ENCODE results near the gene ZNF502. TPM values are rescaled to one million over a fixed set of nuclear protein-coding genes. Genes with fewer than 3 reads are reported as not detected.
"Not testable (repeated sequence)": the region's sequence is repeated elsewhere in the genome, so short reads cannot be mapped to it uniquely, and the experiment has no call there.

The ZNF502 gene
- 1 to 10 TPM; 2.4 to 3.0 TPM for total RNA-seq

- peaks cover 57% of the 10 kb centered on the region for H3K36me3 Mint-ChIP-seq
- H3K27me3 Mint-ChIP-seq, result peaks cover 17% of the 10 kb centered on the region
- H3K4me3 Mint-ChIP-seq, result peak within 1 kb of the TSS; percentile 86
- H3K27ac Mint-ChIP-seq, result peak within 1 kb of the TSS; percentile 72
- DNase-seq, result peak; percentile 71
- H3K9me3 Mint-ChIP-seq, result peaks cover 51% of the 10 kb centered on the region
- H3K4me1 Mint-ChIP-seq, result peaks cover 10% of the 10 kb centered on the region
Observed at GRCh38 chr3:44712455-44713075, at the start of gene ZNF502. ZNF502 (plus strand) TSS chr3:44712660; CDS start chr3:44720262, 7,602 bp downstream.

GRCh38 chr3:44665173-44665572 lies 47.3 kb upstream of the ZNF502 start:
- Mint-ChIP-seq H3K27ac (no peak overlapping the region), H3K4me3 (no peak overlapping the region), H3K27me3 (no peaks in the 10 kb centered on the region), H3K36me3 (peaks cover 37% of the 10 kb centered on the region), H3K4me1 (no peaks in the 10 kb centered on the region), H3K9me3 (peaks cover 40% of the 10 kb centered on the region)
- no peak for DNase-seq

GRCh38 chr3:44666346-44666745 lies 46.1 kb upstream of the ZNF502 start:
- Mint-ChIP-seq H3K27ac (no peak overlapping the region), H3K4me1 (no peaks in the 10 kb centered on the region), H3K36me3 (peaks cover 27% of the 10 kb centered on the region), H3K4me3 (no peak overlapping the region), H3K27me3 (no peaks in the 10 kb centered on the region), H3K9me3 (peaks cover 34% of the 10 kb centered on the region)
- DNase-seq, result no peak

- H3K4me1 Mint-ChIP-seq, result no peaks in the 10 kb centered on the region
- no peak overlapping the region for H3K27ac Mint-ChIP-seq
- no peak overlapping the region for H3K4me3 Mint-ChIP-seq
- H3K27me3 Mint-ChIP-seq, result no peaks in the 10 kb centered on the region
- DNase-seq, result no peak
- H3K9me3 Mint-ChIP-seq, result peaks cover 36% of the 10 kb centered on the region
- peaks cover 18% of the 10 kb centered on the region for H3K36me3 Mint-ChIP-seq
Observed at GRCh38 chr3:44669760-44670159, 42.7 kb upstream of the ZNF502 start.

GRCh38 chr3:44673466-44673865 lies 39.0 kb upstream of the ZNF502 start:
- not testable (repeated sequence) for H3K27ac Mint-ChIP-seq, H3K27me3 Mint-ChIP-seq, H3K4me1 Mint-ChIP-seq, DNase-seq, H3K4me3 Mint-ChIP-seq
- peaks cover 18% of the 10 kb centered on the region for H3K36me3 Mint-ChIP-seq
- H3K9me3 Mint-ChIP-seq, result peaks cover 35% of the 10 kb centered on the region

GRCh38 chr3:44674211-44674610 lies 38.2 kb upstream of the ZNF502 start:
- Mint-ChIP-seq H3K4me1 (no peaks in the 10 kb centered on the region), H3K27ac (no peak overlapping the region), H3K4me3 (no peak overlapping the region), H3K27me3 (no peaks in the 10 kb centered on the region), H3K9me3 (peaks cover 37% of the 10 kb centered on the region), H3K36me3 (peaks cover 16% of the 10 kb centered on the region)
- no peak for DNase-seq

- H3K4me1 Mint-ChIP-seq, result no peaks in the 10 kb centered on the region
- DNase-seq, result no peak
- H3K27me3 Mint-ChIP-seq, result no peaks in the 10 kb centered on the region
Observed at GRCh38 chr3:44678480-44679116, 33.9 kb upstream of the ZNF502 start.

GRCh38 chr3:44680921-44681455 lies 31.5 kb upstream of the ZNF502 start:
- H3K4me3 Mint-ChIP-seq, result no peak overlapping the region
- no peaks in the 10 kb centered on the region for H3K27me3 Mint-ChIP-seq
- H3K4me1 Mint-ChIP-seq, result peaks cover 13% of the 10 kb centered on the region
- peaks cover 55% of the 10 kb centered on the region for H3K9me3 Mint-ChIP-seq
- H3K27ac Mint-ChIP-seq, result no peak overlapping the region
- DNase-seq, result no peak
- peaks cover 55% of the 10 kb centered on the region for H3K36me3 Mint-ChIP-seq

More at GRCh38 chr3:44678480-44679116, 33.9 kb upstream of the ZNF502 start:
- no peak overlapping the region for H3K27ac Mint-ChIP-seq
- peaks cover 37% of the 10 kb centered on the region for H3K36me3 Mint-ChIP-seq
- H3K4me3 Mint-ChIP-seq, result no peak overlapping the region
- H3K9me3 Mint-ChIP-seq, result peaks cover 49% of the 10 kb centered on the region

- no peak overlapping the region for H3K4me3 Mint-ChIP-seq
- H3K9me3 Mint-ChIP-seq, result peaks cover 60% of the 10 kb centered on the region
- DNase-seq, result no peak
- H3K4me1 Mint-ChIP-seq, result peaks cover 13% of the 10 kb centered on the region
- peaks cover 58% of the 10 kb centered on the region for H3K36me3 Mint-ChIP-seq
- peaks cover 2% of the 10 kb centered on the region for H3K27me3 Mint-ChIP-seq
- no peak overlapping the region for H3K27ac Mint-ChIP-seq
Observed at GRCh38 chr3:44682182-44682896, 30.1 kb upstream of the ZNF502 start.

GRCh38 chr3:44685128-44685800 lies 27.2 kb upstream of the ZNF502 start:
- Mint-ChIP-seq H3K36me3 (peaks cover 59% of the 10 kb centered on the region), H3K27ac (peak overlapping the region; percentile 28), H3K9me3 (peaks cover 57% of the 10 kb centered on the region), H3K27me3 (peaks cover 20% of the 10 kb centered on the region), H3K4me3 (peak overlapping the region; percentile 81), H3K4me1 (peaks cover 13% of the 10 kb centered on the region)
- DNase-seq, result peak; percentile 73

GRCh38 chr3:44687898-44688297 lies 24.6 kb upstream of the ZNF502 start:
- Mint-ChIP-seq H3K36me3 (peaks cover 41% of the 10 kb centered on the region), H3K4me1 (peaks cover 13% of the 10 kb centered on the region), H3K27ac (no peak overlapping the region), H3K27me3 (peaks cover 46% of the 10 kb centered on the region), H3K9me3 (peaks cover 59% of the 10 kb centered on the region), H3K4me3 (no peak overlapping the region)
- DNase-seq, result no peak

GRCh38 chr3:44721231-44722102 lies 9.0 kb downstream of the ZNF502 start:
- DNase-seq, result no peak
- Mint-ChIP-seq H3K27me3 (no peaks in the 10 kb centered on the region), H3K4me1 (no peaks in the 10 kb centered on the region), H3K27ac (no peak overlapping the region), H3K9me3 (peaks cover 71% of the 10 kb centered on the region), H3K36me3 (peaks cover 83% of the 10 kb centered on the region), H3K4me3 (no peak overlapping the region)

GRCh38 chr3:44722103-44722401 lies 9.6 kb downstream of the ZNF502 start:
- no peaks in the 10 kb centered on the region for H3K4me1 Mint-ChIP-seq
- DNase-seq, result no peak
- H3K27ac Mint-ChIP-seq, result no peak overlapping the region
- H3K4me3 Mint-ChIP-seq, result no peak overlapping the region
- peaks cover 79% of the 10 kb centered on the region for H3K36me3 Mint-ChIP-seq
- H3K9me3 Mint-ChIP-seq, result peaks cover 69% of the 10 kb centered on the region
- no peaks in the 10 kb centered on the region for H3K27me3 Mint-ChIP-seq

GRCh38 chr3:44729384-44729910 lies 17.0 kb downstream of the ZNF502 start, which contains the start of gene ZNF501:
ZNF501 (plus strand) TSS chr3:44729635; CDS start chr3:44734422, 4,787 bp downstream.
- Mint-ChIP-seq H3K4me1 (peaks cover 9% of the 10 kb centered on the region), H3K9me3 (peaks cover 58% of the 10 kb centered on the region), H3K27ac (peak within 1 kb of the TSS; percentile 83), H3K27me3 (no peaks in the 10 kb centered on the region), H3K4me3 (peak within 1 kb of the TSS; percentile 89), H3K36me3 (peaks cover 79% of the 10 kb centered on the region)
- DNase-seq, result peak; percentile 85

Measured in activated naive CD8-positive, alpha-beta T cell treated with anti-CD3 and anti-CD28 coated beads for 36 hours (primary cell).